OCI-LY1 (cell line): ENCODE measurements around the gene WFDC1.

Experiments used
- H2AFZ ChIP-seq: fragments of 200-600 bp; sonication (generic), shearing (Covaris generic); 2 replicates; pipeline ENCODE4 v1.6.0; 2014; ENCODE audit warnings: antibody characterized with exemption, mild to moderate bottlenecking, low read length
- H3F3A ChIP-seq: fragments of 200-600 bp; sonication (generic), shearing (Covaris generic); 2 replicates; pipeline ENCODE4 v1.6.0; 2014; ENCODE audit warnings: mild to moderate bottlenecking, antibody characterized with exemption, low read length, moderate library complexity; ENCODE audit not compliant: insufficient read depth
- H3K27ac ChIP-seq: fragments of 200-600 bp; sonication (generic); 2 replicates; pipeline ENCODE4 v1.5.1; 2014; ENCODE audit warnings: low read length, mixed run types, mild to moderate bottlenecking, low read depth; ENCODE audit not compliant: poor library complexity, severe bottlenecking
- H3K27me3 ChIP-seq: fragments of 200-600 bp; sonication (generic); 2 replicates; pipeline ENCODE4 v1.6.0; 2014; ENCODE audit warnings: antibody characterized with exemption, mild to moderate bottlenecking, low read length, moderate library complexity; ENCODE audit not compliant: insufficient read depth
- H3K36me3 ChIP-seq: fragments of 200-600 bp; sonication (generic); 2 replicates; pipeline ENCODE4 v1.6.1; 2014; ENCODE audit warnings: mild to moderate bottlenecking, antibody characterized with exemption, low read length, moderate library complexity, mixed read lengths; ENCODE audit not compliant: insufficient read depth
- H3K4me1 ChIP-seq: fragments of 200-600 bp; sonication (generic); 2 replicates; pipeline ENCODE4 v1.5.1; 2014; ENCODE audit warnings: mild to moderate bottlenecking, low read length, moderate library complexity; ENCODE audit not compliant: insufficient read depth, severe bottlenecking
- H3K4me2 ChIP-seq: fragments of 200-600 bp; sonication (generic), shearing (Covaris generic); 2 replicates; pipeline ENCODE4 v1.6.1; 2014; ENCODE audit warnings: low read length
- H3K4me3 ChIP-seq: fragments of 200-600 bp; sonication (generic); 2 replicates; pipeline ENCODE4 v1.5.1; 2014; ENCODE audit warnings: low read length, low read depth, mild to moderate bottlenecking, mixed read lengths; ENCODE audit not compliant: poor library complexity, severe bottlenecking
- H3K79me2 ChIP-seq: fragments of 200-600 bp; shearing (Covaris generic); 2 replicates; pipeline ENCODE4 v1.6.1; 2016; ENCODE audit warnings: mixed run types, low read length, mixed read lengths; ENCODE audit not compliant: insufficient read depth
- H3K9ac ChIP-seq: fragments of 200-600 bp; sonication (generic), shearing (Covaris generic); 2 replicates; pipeline ENCODE4 v1.6.1; 2014; ENCODE audit warnings: mild to moderate bottlenecking, low read length, mixed read lengths
- H3K9me2 ChIP-seq: fragments of 200-600 bp; sonication (generic), shearing (Covaris generic); 2 replicates; pipeline ENCODE4 v1.6.1; 2014; ENCODE audit warnings: low read depth, mild to moderate bottlenecking, low read length, mixed read lengths
- H3K9me3 ChIP-seq: fragments of 200-600 bp; shearing (Covaris generic); 2 replicates; pipeline ENCODE4 v1.6.1; 2014; ENCODE audit warnings: low read length, mixed read lengths
- H4K20me1 ChIP-seq: fragments of 200-600 bp; sonication (generic), shearing (Covaris generic); 2 replicates; pipeline ENCODE4 v1.6.0; 2016; ENCODE audit warnings: mild to moderate bottlenecking, low read length; ENCODE audit not compliant: insufficient read depth
- EZH2 ChIP-seq: fragments of 200-600 bp; sonication (generic), shearing (Covaris generic); IDR thresholded peaks from 2 replicates; pipeline ENCODE4 v1.8.0; 2017; ENCODE audit warnings: borderline replicate concordance, mixed run types, mild to moderate bottlenecking, antibody characterized with exemption, low read length, moderate library complexity, mixed read lengths
- TF ChIP-seq, protein P1 (sequence below): fragments of 200-600 bp; sonication (generic), shearing (Covaris generic); IDR thresholded peaks from 2 replicates; pipeline ENCODE4 v1.5.1; 2017; ENCODE audit warnings: mild to moderate bottlenecking, antibody characterized with exemption, low read length, moderate library complexity, mixed read lengths

WFDC1 gene

DNA sequence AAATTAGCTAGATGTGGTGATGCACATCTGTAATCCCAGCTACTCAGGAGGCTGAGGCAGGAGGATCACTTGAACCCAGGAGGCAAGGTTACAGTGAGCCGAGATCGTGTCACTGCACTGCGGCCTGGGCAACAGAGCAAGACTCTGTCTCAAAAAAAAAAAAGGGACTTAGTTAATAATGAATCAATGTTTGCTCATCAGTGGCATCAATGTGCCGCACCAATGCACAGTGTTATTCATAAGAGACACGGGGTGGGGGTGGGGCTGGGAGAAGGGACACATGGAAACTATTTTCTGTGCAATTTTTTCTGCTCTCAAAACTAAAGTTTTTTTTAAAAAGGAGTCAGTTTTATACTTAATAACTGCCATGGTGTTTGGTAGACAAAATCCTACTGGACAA, 66.9 kb downstream of the WFDC1 start:
- Histone ChIP-seq H3K36me3 (no peaks in the 10 kb centered on the region), H3F3A (no peaks in the 10 kb centered on the region), H3K9me3 (no peaks in the 10 kb centered on the region), H4K20me1 (no peaks in the 10 kb centered on the region), H3K4me2 (no peak overlapping the region), H3K27ac (no peak overlapping the region), H3K4me1 (no peaks in the 10 kb centered on the region), H3K4me3 (no peak overlapping the region), H3K79me2 (no peaks in the 10 kb centered on the region), H2AFZ (no peak overlapping the region), H3K9ac (no peak overlapping the region), H3K9me2 (no peaks in the 10 kb centered on the region), H3K27me3 (no peaks in the 10 kb centered on the region)
- TF ChIP-seq, protein P1, sequence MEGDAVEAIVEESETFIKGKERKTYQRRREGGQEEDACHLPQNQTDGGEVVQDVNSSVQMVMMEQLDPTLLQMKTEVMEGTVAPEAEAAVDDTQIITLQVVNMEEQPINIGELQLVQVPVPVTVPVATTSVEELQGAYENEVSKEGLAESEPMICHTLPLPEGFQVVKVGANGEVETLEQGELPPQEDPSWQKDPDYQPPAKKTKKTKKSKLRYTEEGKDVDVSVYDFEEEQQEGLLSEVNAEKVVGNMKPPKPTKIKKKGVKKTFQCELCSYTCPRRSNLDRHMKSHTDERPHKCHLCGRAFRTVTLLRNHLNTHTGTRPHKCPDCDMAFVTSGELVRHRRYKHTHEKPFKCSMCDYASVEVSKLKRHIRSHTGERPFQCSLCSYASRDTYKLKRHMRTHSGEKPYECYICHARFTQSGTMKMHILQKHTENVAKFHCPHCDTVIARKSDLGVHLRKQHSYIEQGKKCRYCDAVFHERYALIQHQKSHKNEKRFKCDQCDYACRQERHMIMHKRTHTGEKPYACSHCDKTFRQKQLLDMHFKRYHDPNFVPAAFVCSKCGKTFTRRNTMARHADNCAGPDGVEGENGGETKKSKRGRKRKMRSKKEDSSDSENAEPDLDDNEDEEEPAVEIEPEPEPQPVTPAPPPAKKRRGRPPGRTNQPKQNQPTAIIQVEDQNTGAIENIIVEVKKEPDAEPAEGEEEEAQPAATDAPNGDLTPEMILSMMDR = no peak
- no peak for TF ChIP-seq EZH2

DNA sequence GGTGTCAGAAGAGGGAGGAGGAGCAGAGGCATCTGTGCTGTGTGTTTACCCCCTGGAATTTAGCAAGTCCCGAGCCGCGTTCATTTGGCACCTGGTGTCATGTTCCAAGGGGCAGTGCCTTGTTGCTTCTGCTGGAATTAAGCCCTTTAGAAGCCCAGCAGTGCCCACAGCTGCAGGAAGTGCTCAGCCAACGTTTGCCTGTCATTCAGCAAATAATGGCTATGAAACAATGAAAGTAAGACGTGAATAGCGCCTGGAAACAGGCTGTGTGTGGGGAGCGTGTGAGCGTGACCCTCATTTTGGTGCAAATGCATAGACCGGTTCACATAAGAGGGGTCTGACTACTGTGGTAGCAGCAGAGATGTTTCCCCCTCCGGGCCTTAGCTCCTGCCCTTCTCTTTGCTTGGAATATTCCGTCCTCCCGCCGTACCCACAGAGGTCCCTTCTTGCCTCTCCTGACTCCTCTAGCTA, 67.8 kb downstream of the WFDC1 start:
- Histone ChIP-seq H3K9me3 (no peaks in the 10 kb centered on the region), H3K9ac (no peak overlapping the region), H4K20me1 (no peaks in the 10 kb centered on the region), H3K79me2 (no peaks in the 10 kb centered on the region), H3K4me3 (no peak overlapping the region), H3K27me3 (no peaks in the 10 kb centered on the region), H3K4me2 (no peak overlapping the region), H3K27ac (no peak overlapping the region), H3K9me2 (no peaks in the 10 kb centered on the region), H3K4me1 (no peaks in the 10 kb centered on the region), H3F3A (no peaks in the 10 kb centered on the region), H3K36me3 (no peaks in the 10 kb centered on the region), H2AFZ (no peak overlapping the region)
- TF ChIP-seq, protein P1 = no peak
- TF ChIP-seq EZH2 = no peak

DNA sequence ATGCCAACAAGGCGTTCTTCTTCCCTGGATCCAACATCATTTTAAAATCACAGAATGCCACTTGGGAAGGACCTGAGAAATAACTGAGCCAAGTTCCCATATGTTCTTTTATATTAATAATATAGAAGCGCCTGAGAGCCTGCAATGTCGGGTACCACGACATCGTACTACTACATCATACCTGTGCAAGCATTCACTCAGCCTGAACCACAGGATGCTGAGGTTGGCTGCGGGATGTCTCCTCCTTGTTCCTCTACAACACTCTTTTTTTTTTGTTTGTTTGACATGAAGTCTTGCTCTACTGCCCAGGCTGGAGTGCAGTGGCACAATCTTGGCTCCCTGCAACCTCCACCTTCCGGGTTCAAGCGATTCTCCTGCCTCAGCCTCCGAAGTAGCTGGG, 71.5 kb downstream of the WFDC1 start:
- Histone ChIP-seq H3K4me2 (no peak overlapping the region), H4K20me1 (no peaks in the 10 kb centered on the region)
- TF ChIP-seq, protein P1 = no peak
- no peak for TF ChIP-seq EZH2

More for the DNA sequence above, 71.5 kb downstream of the WFDC1 start:
- Histone ChIP-seq H3K9me3 (no peaks in the 10 kb centered on the region), H3K36me3 (no peaks in the 10 kb centered on the region), H3K4me3 (no peak overlapping the region), H3K79me2 (no peaks in the 10 kb centered on the region), H2AFZ (no peak overlapping the region), H3K27me3 (no peaks in the 10 kb centered on the region), H3K9ac (no peak overlapping the region), H3K9me2 (no peaks in the 10 kb centered on the region), H3F3A (no peaks in the 10 kb centered on the region), H3K27ac (no peak overlapping the region), H3K4me1 (no peaks in the 10 kb centered on the region)
